ENCODE results near the gene SH3PXD2A. TPM values are rescaled to one million over a fixed set of nuclear protein-coding genes. Genes with fewer than 3 reads are reported as not detected.

Gene SH3PXD2A
- total RNA-seq, 2 experiments from 2014 or later = 6.7 to 7.7 TPM

DNA sequence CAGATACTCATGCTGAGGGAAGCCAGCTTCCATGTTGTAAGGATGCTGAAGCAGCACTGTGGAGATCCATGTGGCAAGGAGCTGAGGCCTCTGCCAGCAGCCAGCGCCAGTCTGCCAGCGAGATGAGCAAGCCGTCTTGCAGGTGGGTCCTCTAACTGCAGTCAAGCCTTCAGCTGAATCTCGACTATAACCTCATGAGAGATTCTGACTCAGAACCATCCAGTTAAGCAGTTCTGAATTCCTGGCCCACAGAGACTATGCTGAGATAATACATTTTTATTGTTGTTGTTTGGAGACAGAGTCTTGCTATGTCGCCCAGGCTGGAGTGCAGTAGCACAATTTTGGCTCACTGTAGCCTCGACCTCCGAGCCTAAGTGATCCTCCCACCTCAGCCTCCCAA, 105.6 kb downstream of the SH3PXD2A start:
- DNase-seq = no peak
- intact Hi-C loops (cut with DNase I, micrococcal nuclease) = no loop called here
- Mint-ChIP-seq H3K27me3 (no peaks in the 10 kb centered on the region), H3K4me3 (no peak overlapping the region), H3K27ac (no peak overlapping the region), H3K9me3 (ENCODE audit: low read depth) (no peaks in the 10 kb centered on the region), H3K4me1 (peaks cover 42% of the 10 kb centered on the region), H3K36me3 (ENCODE audit: low read depth) (no peaks in the 10 kb centered on the region)
- CTCF ChIA-PET = interaction anchor here (1.4 to 5.2 kb wide), 3 partner anchors 9 to 15 kb away, joined by 4 to 33 read pairs (median 7); no protein-coding TSS in a partner anchor
- POLR2A ChIA-PET = no interaction called here
- no peak for ATAC-seq

DNA sequence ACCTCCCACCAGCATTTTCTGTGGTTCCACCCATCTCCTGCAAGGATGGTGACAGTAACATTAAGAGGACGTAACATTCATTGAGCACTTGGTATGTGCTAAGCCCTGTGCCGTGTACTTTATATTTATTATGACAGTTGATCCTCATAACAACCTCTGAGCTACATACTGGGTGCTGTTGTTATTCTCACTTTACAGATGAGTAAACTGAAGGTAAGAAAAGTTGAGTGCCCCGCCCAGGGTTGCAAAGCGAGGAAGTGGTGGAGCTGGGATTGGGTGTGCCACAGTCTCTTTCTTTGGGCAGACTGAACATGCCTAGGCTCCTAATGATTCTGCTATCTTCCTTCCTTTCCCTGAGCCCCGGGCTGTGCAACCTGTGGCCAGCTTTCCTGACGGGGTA, 107.4 kb downstream of the SH3PXD2A start:
- H3K9me3 Mint-ChIP-seq (ENCODE audit: low read depth) = no peaks in the 10 kb centered on the region
- H3K27ac Mint-ChIP-seq = peak overlapping the region; percentile 63
- no peaks in the 10 kb centered on the region for H3K27me3 Mint-ChIP-seq
- peak; percentile 77 for ATAC-seq
- DNase-seq = peak; percentile 68
- H3K4me1 Mint-ChIP-seq = peaks cover 43% of the 10 kb centered on the region
- H3K36me3 Mint-ChIP-seq (ENCODE audit: low read depth) = no peaks in the 10 kb centered on the region
- ChIA-PET CTCF (interaction anchor here (0.6 kb wide), 1 partner anchor 1517 kb away, joined by 3 read pairs; no protein-coding TSS in a partner anchor), POLR2A (interaction anchor here (0.6 kb wide), 1 partner anchor 224 kb away, joined by 8 read pairs; no protein-coding TSS in a partner anchor)
- intact Hi-C loops (cut with DNase I, micrococcal nuclease) = no loop called here
- H3K4me3 Mint-ChIP-seq = no peak overlapping the region

DNA sequence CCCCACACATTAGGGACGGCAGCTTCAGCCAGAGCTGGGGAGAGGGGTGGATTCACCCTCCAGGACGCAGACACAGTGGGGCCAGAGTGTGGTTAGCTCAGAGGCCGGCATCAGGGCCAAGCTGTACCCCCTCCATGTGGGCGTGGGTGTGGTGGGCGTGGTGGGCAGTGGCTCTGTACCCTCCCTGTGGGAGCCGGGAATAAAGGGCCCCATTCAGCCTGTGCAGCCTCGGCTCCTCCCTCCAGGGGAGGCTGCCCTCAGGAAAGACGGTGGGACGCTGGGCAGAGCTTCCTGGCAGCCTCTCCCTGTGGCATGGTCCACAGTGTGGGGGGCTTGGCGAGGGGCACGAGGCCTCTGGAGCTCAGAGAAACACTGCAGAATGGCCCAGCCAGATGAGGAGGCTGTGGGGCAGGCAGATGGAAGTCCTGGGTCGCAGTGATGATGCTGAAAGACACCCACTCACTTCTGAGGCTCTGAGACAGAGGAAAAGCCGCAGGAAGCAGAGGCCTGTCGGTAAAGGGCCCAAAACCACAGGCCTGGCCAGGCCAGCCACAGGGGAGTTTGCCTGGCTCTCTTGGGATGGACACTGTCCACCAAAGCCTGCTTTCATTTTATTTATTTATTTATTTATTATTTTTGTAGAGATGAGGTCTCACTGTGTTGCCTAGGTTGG, 108.0 kb downstream of the SH3PXD2A start:
- POLR2A ChIA-PET = interaction anchor here (0.6 kb wide), 1 partner anchor 225 kb away, joined by 8 read pairs; no protein-coding TSS in a partner anchor
- DNase-seq (peak; percentile 38), ATAC-seq (no peak)
- CTCF ChIA-PET = no interaction called here
- H3K4me1 Mint-ChIP-seq = peaks cover 45% of the 10 kb centered on the region
- H3K36me3 Mint-ChIP-seq (ENCODE audit: low read depth) = no peaks in the 10 kb centered on the region
- no peak overlapping the region for H3K4me3 Mint-ChIP-seq
- H3K9me3 Mint-ChIP-seq (ENCODE audit: low read depth) = no peaks in the 10 kb centered on the region
- H3K27ac Mint-ChIP-seq = peak overlapping the region; percentile 68
- intact Hi-C loops (cut with DNase I, micrococcal nuclease) = no loop called here
- no peaks in the 10 kb centered on the region for H3K27me3 Mint-ChIP-seq

DNA sequence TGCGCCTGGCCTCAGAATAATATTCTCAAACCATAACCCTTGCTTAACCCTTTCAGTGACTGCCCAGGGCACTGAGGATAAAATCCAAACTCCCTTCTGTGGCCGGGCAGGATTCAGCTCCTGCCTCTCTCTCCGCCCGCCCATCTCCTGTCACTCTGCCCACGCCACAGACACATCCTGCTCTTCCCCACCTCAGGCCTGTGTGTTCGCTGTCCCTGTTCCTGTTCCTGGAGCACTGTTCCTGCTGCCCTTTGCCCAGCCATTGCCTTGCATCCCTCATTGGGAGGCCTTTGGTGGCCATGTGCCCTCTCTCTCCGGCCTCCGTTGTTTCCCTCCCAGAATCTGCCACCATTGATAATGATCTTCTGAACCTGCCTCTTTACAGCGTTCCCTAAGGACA, 108.8 kb downstream of the SH3PXD2A start:
- intact Hi-C loops (cut with DNase I, micrococcal nuclease) = no loop called here
- Mint-ChIP-seq H3K27ac (peak overlapping the region; percentile 68), H3K4me1 (peaks cover 45% of the 10 kb centered on the region), H3K36me3 (ENCODE audit: low read depth) (no peaks in the 10 kb centered on the region), H3K4me3 (no peak overlapping the region), H3K9me3 (ENCODE audit: low read depth) (no peaks in the 10 kb centered on the region), H3K27me3 (no peaks in the 10 kb centered on the region)
- DNase-seq (no peak), ATAC-seq (no peak)
- CTCF ChIA-PET = no interaction called here
- POLR2A ChIA-PET = no interaction called here

DNA sequence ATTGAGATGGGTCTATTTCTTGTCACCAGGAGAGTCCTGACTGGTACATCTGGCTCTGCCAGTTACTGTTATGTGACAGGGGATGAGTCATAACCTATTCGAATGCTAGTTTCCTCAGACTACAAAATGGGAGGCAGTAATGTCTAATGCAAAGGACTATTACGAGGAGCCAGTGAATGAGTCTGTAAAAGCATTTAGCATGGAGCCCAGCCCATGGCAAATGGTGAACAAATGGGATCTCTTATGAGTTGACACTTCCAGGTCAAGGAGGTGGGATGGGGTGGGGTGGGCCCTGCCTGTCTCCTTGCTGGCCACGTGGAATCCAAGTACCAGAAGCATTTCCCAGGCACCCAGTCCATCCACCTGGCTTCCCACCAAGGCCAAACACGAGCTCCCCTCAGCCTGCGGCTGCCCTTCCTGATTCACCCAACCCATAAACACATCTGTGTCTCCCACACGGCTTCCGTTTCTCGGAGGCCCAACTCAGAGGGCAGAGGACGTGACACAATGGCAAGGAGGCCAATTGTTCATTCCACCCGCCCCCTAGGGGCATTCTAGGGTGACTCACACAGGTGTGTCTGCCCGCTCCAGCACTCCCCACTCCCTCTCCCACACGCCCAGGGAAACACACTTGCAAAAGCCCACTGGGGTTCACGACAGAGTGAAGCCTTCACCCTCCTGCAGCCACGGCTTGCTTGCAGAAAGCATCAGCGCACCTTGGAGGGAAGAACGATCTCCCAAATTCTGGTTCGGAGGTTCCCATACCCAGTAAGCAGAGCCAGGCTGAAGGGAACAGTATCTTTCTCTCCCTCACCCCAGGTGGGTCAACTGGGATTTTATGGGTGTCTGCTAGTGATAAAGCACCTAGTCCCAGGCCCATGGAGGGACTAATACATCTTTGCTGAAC, 109.8 kb downstream of the SH3PXD2A start:
- H3K27me3 Mint-ChIP-seq = no peaks in the 10 kb centered on the region
- no peaks in the 10 kb centered on the region for H3K9me3 Mint-ChIP-seq (ENCODE audit: low read depth)
- intact Hi-C loops (cut with DNase I, micrococcal nuclease) = loop anchor here (1.0 to 2.0 kb wide), 2 partner anchors 13 kb away; no protein-coding TSS in a partner anchor
- H3K4me3 Mint-ChIP-seq = peak overlapping the region; percentile 33
- ATAC-seq = peak; percentile 81
- peak; percentile 82 for DNase-seq
- H3K36me3 Mint-ChIP-seq (ENCODE audit: low read depth) = no peaks in the 10 kb centered on the region
- ChIA-PET POLR2A (no interaction called here), CTCF (interaction anchor here (0.7 to 1.2 kb wide), 4 partner anchors 12 to 106 kb away, joined by 3 to 4 read pairs (median 4); no protein-coding TSS in a partner anchor)
- H3K27ac Mint-ChIP-seq = peak overlapping the region; percentile 89
- H3K4me1 Mint-ChIP-seq = peaks cover 45% of the 10 kb centered on the region

DNA sequence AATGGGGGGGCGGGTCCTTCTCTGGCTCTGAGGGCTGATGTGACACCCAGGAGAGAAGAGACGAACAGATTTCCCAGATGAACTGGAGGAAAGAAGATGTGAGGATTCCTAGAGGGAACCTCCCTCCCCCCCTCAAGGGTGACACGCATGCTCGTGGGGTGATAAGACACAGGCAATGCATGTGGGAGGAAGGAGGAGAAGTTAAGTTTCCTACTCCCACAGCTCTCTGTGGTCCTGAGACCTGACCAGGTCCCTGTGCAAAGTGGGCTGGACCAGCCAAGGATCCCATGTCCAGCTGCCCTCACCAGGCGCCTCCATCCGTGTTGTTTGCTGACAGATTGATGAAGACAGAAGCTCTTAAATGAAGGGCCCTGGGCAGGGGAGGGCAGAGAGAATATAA, 112.6 kb downstream of the SH3PXD2A start:
- no peak overlapping the region for H3K4me3 Mint-ChIP-seq
- POLR2A ChIA-PET = no interaction called here

DNA sequence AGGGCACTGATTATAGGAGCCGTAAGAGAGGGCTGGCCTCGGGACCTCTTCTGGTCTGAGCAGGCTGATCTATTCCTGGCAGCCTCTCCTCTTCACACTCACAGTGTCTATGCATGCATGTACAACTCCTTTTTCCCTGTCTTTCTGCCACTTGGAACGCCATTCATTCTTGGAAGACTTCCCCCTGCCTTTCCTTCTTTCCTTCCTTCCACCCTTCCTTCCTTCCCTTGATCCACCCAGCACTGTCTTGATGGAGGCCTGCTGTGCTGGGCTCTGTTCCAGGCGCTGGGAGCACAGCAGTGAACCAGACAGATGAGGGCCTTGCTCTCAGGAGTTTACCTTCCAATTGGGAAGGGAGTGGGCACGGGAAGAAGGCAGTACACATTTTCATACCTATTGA, 114.8 kb downstream of the SH3PXD2A start:
- no peaks in the 10 kb centered on the region for H3K9me3 Mint-ChIP-seq (ENCODE audit: low read depth)
- ChIA-PET POLR2A (no interaction called here), CTCF (interaction anchor here (1.2 kb wide), 1 partner anchor 12 kb away, joined by 4 read pairs; no protein-coding TSS in a partner anchor)
- H3K4me1 Mint-ChIP-seq = peaks cover 15% of the 10 kb centered on the region
- no peaks in the 10 kb centered on the region for H3K36me3 Mint-ChIP-seq (ENCODE audit: low read depth)
- H3K27me3 Mint-ChIP-seq = no peaks in the 10 kb centered on the region
- intact Hi-C loops (cut with DNase I, micrococcal nuclease) = no loop called here
- DNase-seq (no peak), ATAC-seq (no peak)
- H3K27ac Mint-ChIP-seq = no peak overlapping the region
- H3K4me3 Mint-ChIP-seq = no peak overlapping the region

More for the DNA sequence above, 112.6 kb downstream of the SH3PXD2A start:
- Mint-ChIP-seq H3K9me3 (ENCODE audit: low read depth) (no peaks in the 10 kb centered on the region), H3K4me1 (peaks cover 35% of the 10 kb centered on the region), H3K36me3 (ENCODE audit: low read depth) (no peaks in the 10 kb centered on the region), H3K27me3 (no peaks in the 10 kb centered on the region), H3K27ac (no peak overlapping the region)
- CTCF ChIA-PET = interaction anchor here (0.6 to 0.9 kb wide), 2 partner anchors 9 to 21 kb away, joined by 3 to 5 read pairs; no protein-coding TSS in a partner anchor
- intact Hi-C loops (cut with DNase I, micrococcal nuclease) = no loop called here
- DNase-seq = no peak
- ATAC-seq = no peak

DNA sequence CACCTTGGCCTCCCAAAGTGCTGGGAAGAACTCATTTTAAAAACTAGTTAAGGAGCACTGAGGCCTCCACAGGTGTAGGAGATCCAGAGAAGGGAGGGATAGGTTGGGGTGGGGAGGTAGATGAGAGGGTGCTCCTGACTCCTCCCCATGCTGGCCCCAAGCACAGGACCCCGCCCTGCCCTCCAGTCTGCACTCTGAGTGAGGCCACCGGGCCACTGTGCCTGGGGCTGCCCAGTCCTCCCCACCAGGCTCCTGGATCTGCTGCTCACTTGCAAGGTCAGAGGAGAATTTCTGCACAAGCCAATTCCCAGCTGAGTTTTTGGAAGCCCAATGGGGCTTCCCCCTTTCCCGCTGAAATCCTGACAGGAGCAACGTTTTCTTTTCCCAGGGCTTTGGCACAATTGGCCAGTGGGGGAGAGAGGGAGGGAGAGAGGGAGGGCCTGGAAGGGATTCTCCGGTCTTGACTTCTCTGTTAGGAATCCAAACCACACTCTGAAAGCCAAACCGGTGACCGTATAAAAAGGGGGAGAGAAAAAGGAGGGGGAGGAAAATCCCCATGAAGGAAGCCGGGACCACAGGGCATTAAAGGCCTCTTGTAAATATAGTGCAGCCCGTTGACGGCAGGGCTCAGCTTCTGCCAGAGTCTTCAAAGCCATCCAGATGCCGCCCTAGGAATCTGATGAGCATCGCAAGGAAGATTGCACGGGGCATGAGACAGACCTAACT, 116.2 kb downstream of the SH3PXD2A start:
- intact Hi-C loops (cut with DNase I, micrococcal nuclease) = no loop called here
- H3K27ac Mint-ChIP-seq = no peak overlapping the region
- ChIA-PET CTCF (no interaction called here), POLR2A (no interaction called here)
- H3K9me3 Mint-ChIP-seq (ENCODE audit: low read depth) = no peaks in the 10 kb centered on the region
- H3K27me3 Mint-ChIP-seq = no peaks in the 10 kb centered on the region
- no peak overlapping the region for H3K4me3 Mint-ChIP-seq
- DNase-seq = no peak
- H3K4me1 Mint-ChIP-seq = peaks cover 2% of the 10 kb centered on the region
- no peaks in the 10 kb centered on the region for H3K36me3 Mint-ChIP-seq (ENCODE audit: low read depth)
- no peak for ATAC-seq

DNA sequence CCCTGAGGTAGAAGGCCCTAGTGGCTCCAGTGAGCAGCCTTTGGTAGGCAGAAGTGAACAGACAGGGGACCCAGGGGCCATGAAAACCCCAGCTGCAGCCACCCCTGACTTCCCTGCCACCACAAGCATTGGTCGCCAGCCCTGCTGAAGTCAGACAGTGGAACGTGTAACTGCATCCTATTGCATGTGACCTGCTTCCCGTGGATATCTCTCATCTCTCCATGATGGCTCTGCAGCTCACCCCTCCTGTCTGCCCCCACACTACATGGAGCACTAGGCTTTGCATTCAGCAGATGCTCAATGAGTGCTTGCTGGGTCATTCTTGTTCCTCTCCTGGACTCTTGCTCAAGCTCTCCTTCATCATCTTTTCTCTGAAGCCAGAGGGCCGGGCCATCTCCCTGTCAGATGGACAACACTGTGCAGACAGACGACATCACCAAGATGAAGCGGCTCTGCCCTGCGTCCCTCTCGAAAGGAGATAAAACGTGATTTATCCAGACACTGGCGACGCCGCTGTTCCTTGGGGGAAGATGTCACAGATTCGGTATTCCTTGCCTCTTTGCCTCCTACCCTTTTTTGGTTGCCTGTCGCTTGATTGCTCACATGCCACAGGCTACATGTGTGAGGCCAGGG, 117.5 kb downstream of the SH3PXD2A start:
- CTCF ChIA-PET = interaction anchor here (0.6 kb wide), 1 partner anchor 31 kb away, joined by 4 read pairs; no protein-coding TSS in a partner anchor

GRCh38 chr10:103736763-103737162, 118.6 kb downstream of the SH3PXD2A start:
- no peak overlapping the region for H3K27ac Mint-ChIP-seq
- DNase-seq (peak; percentile 36), ATAC-seq (peak; percentile 77)
- H3K27me3 Mint-ChIP-seq = no peaks in the 10 kb centered on the region
- H3K4me3 Mint-ChIP-seq = no peak overlapping the region
- CTCF ChIA-PET = interaction anchor here (0.6 to 1.4 kb wide), 3 partner anchors 13 to 148 kb away, joined by 3 to 5 read pairs (median 4); no protein-coding TSS in a partner anchor
- no peaks in the 10 kb centered on the region for H3K36me3 Mint-ChIP-seq (ENCODE audit: low read depth)
- H3K9me3 Mint-ChIP-seq (ENCODE audit: low read depth) = no peaks in the 10 kb centered on the region
- intact Hi-C loops (cut with DNase I, micrococcal nuclease) = no loop called here
- POLR2A ChIA-PET = no interaction called here
- H3K4me1 Mint-ChIP-seq = no peaks in the 10 kb centered on the region

More for the DNA sequence above, 117.5 kb downstream of the SH3PXD2A start:
- ATAC-seq = no peak
- Mint-ChIP-seq H3K27me3 (no peaks in the 10 kb centered on the region), H3K27ac (no peak overlapping the region), H3K4me3 (no peak overlapping the region), H3K36me3 (ENCODE audit: low read depth) (no peaks in the 10 kb centered on the region), H3K4me1 (peaks cover 2% of the 10 kb centered on the region), H3K9me3 (ENCODE audit: low read depth) (no peaks in the 10 kb centered on the region)
- no peak for DNase-seq
- POLR2A ChIA-PET = no interaction called here
- intact Hi-C loops (cut with DNase I, micrococcal nuclease) = no loop called here

- Mint-ChIP-seq H3K27ac (no peak overlapping the region), H3K4me1 (no peaks in the 10 kb centered on the region)
These were observed 119.3 kb downstream of the SH3PXD2A start for GRCh38 chr10:103736044-103736443.

More at GRCh38 chr10:103736044-103736443, 119.3 kb downstream of the SH3PXD2A start:
- ChIA-PET POLR2A (no interaction called here), CTCF (interaction anchor here (1.3 to 1.4 kb wide), 2 partner anchors 13 to 23 kb away, joined by 4 to 5 read pairs; no protein-coding TSS in a partner anchor)
- no peak for DNase-seq
- Mint-ChIP-seq H3K27me3 (no peaks in the 10 kb centered on the region), H3K4me3 (no peak overlapping the region), H3K9me3 (ENCODE audit: low read depth) (no peaks in the 10 kb centered on the region), H3K36me3 (ENCODE audit: low read depth) (no peaks in the 10 kb centered on the region)
- intact Hi-C loops (cut with DNase I, micrococcal nuclease) = no loop called here
- no peak for ATAC-seq

All from activated CD4-positive, alpha-beta T cell treated with anti-CD3 and anti-CD28 coated beads for 36 hours (primary cell).